AG10803 (cell line): ENCODE data around the gene PAFAH1B2.

Source experiments
- DNase-seq: peaks from one replicate; pipeline ENCODE4 v3.0.0; 2010; ENCODE audit warnings: low read depth
- H3K4me3 ChIP-seq: 2 replicates; pipeline ENCODE4 v1.5.1; 2011; ENCODE audit warnings: mild to moderate bottlenecking, low read length, control low read depth
- CTCF ChIP-seq: conservative IDR thresholded peaks from 2 replicates; pipeline ENCODE4 v1.5.1; 2011; ENCODE audit warnings: mild to moderate bottlenecking, low read length, control low read depth, inconsistent platforms

PAFAH1B2 gene

GRCh38 chr11:117192401-117192875, 48.4 kb downstream of the PAFAH1B2 start:
- no peak for DNase-seq
- TF ChIP-seq CTCF = no peak
- no peak overlapping the region for H3K4me3 ChIP-seq

- no peak overlapping the region for H3K4me3 ChIP-seq
- no peak for TF ChIP-seq CTCF
- DNase-seq = no peak
Observed at GRCh38 chr11:117193130-117194020, 49.3 kb downstream of the PAFAH1B2 start.

- no peak for DNase-seq
- no peak for TF ChIP-seq CTCF
Observed at GRCh38 chr11:117194267-117194666, 50.2 kb downstream of the PAFAH1B2 start.

GRCh38 chr11:117195258-117195657, 51.2 kb downstream of the PAFAH1B2 start:
- TF ChIP-seq CTCF = no peak
- DNase-seq = no peak
- no peak overlapping the region for H3K4me3 ChIP-seq

More at GRCh38 chr11:117194267-117194666, 50.2 kb downstream of the PAFAH1B2 start:
- no peak overlapping the region for H3K4me3 ChIP-seq

GRCh38 chr11:117195761-117196160, 51.7 kb downstream of the PAFAH1B2 start:
- H3K4me3 ChIP-seq = no peak overlapping the region
- TF ChIP-seq CTCF = no peak
- DNase-seq = no peak

GRCh38 chr11:117197006-117197405, 52.9 kb downstream of the PAFAH1B2 start:
- no peak for TF ChIP-seq CTCF
- H3K4me3 ChIP-seq = no peak overlapping the region
- DNase-seq = no peak
